NCI-H510A (cell line): Measurements from ENCODE around the gene LANCL1.
"Not testable (repeated sequence)": the region's sequence is repeated elsewhere in the genome, so short reads cannot be mapped to it uniquely, and the experiment has no call there.

Experiments used
- DNase-seq: peaks from one replicate; lab custom pipeline; 2025; lab: John Stamatoyannopoulos, UW

Gene LANCL1

GRCh38 chr2:210459407-210459806 is 17.2 kb downstream of the LANCL1 start:
- no peak for DNase-seq

GRCh38 chr2:210458395-210458794 is 18.2 kb downstream of the LANCL1 start:
- DNase-seq, result no peak

GRCh38 chr2:210456571-210456970 is 20.0 kb downstream of the LANCL1 start:
- DNase-seq, result no peak

GRCh38 chr2:210454336-210454735 is 22.2 kb downstream of the LANCL1 start:
- DNase-seq, result no peak

- no peak for DNase-seq
These were observed 24.4 kb downstream of the LANCL1 start for GRCh38 chr2:210452194-210452593.

GRCh38 chr2:210450942-210451341 is 25.6 kb downstream of the LANCL1 start:
- DNase-seq, result not testable (repeated sequence)

GRCh38 chr2:210445732-210446131 is 30.8 kb downstream of the LANCL1 start:
- no peak for DNase-seq

- no peak for DNase-seq
These were observed 31.3 kb downstream of the LANCL1 start for GRCh38 chr2:210445116-210445707.

GRCh38 chr2:210443527-210443926 is 33.0 kb downstream of the LANCL1 start:
- peak; percentile 41 for DNase-seq

- no peak for DNase-seq
These were observed 33.7 kb downstream of the LANCL1 start for GRCh38 chr2:210442878-210443277.

GRCh38 chr2:210442457-210442856 is 34.1 kb downstream of the LANCL1 start:
- DNase-seq, result no peak

- DNase-seq, result peak; percentile 60
These were observed 36.4 kb downstream of the LANCL1 start for GRCh38 chr2:210440206-210440605.

- no peak for DNase-seq
These were observed 41.1 kb downstream of the LANCL1 start for GRCh38 chr2:210435439-210435838.

GRCh38 chr2:210432633-210433032 is 43.9 kb downstream of the LANCL1 start:
- no peak for DNase-seq

- no peak for DNase-seq
These were observed 47.0 kb downstream of the LANCL1 start for GRCh38 chr2:210429403-210430137.

GRCh38 chr2:210428393-210429179 is 48.0 kb downstream of the LANCL1 start:
- DNase-seq, result no peak

- DNase-seq, result not testable (repeated sequence)
These were observed 49.2 kb downstream of the LANCL1 start for GRCh38 chr2:210427309-210427708.

GRCh38 chr2:210422366-210422765 is 54.2 kb downstream of the LANCL1 start:
- DNase-seq, result no peak

GRCh38 chr2:210421916-210422315 is 54.6 kb downstream of the LANCL1 start:
- no peak for DNase-seq

GRCh38 chr2:210412660-210413059 is 63.9 kb downstream of the LANCL1 start:
- DNase-seq, result no peak

GRCh38 chr2:210410542-210410941 is 66.0 kb downstream of the LANCL1 start:
- DNase-seq, result no peak

GRCh38 chr2:210399440-210400041 is 77.0 kb downstream of the LANCL1 start:
- DNase-seq, result no peak

- no peak for DNase-seq
These were observed 84.1 kb downstream of the LANCL1 start for GRCh38 chr2:210392469-210392881.
